ENCODE measurements around the gene PTBP2. TPM values are rescaled to one million over a fixed set of nuclear protein-coding genes. Genes with fewer than 3 reads are reported as not detected.

PTBP2 gene
- total and polyA plus RNA-seq, 10 of the 15 experiments (the other 5 are each of a cell fraction or from before 2014, with no cell fraction given): 5.8 to 17.5 (median 11.1) TPM

GRCh38 chr1:96674915-96675314, 46.7 kb upstream of the PTBP2 start (continued):
- TF ChIP-seq ZNF592 (IDR thresholded peaks at IDR 0.05): no peak

GRCh38 chr1:96682056-96682455, 39.5 kb upstream of the PTBP2 start:
- DNase-seq (ENCODE audit: low read depth, low spot score) (no peak), FAIRE-seq (no peak), ATAC-seq (no peak)
- Histone ChIP-seq H3K36me3 (ENCODE audit: control insufficient read depth in 2 of 2, insufficient read depth in 2 of 2, low read length in 1 of 2) (no peaks in the 10 kb centered on the region), H3K9me3 (replicated peaks; ENCODE audit: control insufficient read depth, insufficient read depth, low read length) (no peaks in the 10 kb centered on the region), H3K27me3 (replicated peaks in 1 of 2; ENCODE audit: control insufficient read depth in 2 of 2, insufficient read depth in 2 of 2, low read length in 1 of 2) (no peaks in the 10 kb centered on the region), H3K9ac (ENCODE audit: control insufficient read depth, insufficient read depth, low read length) (no peak overlapping the region), H4K20me1 (ENCODE audit: control insufficient read depth, insufficient read depth) (no peaks in the 10 kb centered on the region), H3K4me3 (no peak overlapping the region), H2AFZ (ENCODE audit: control insufficient read depth, low read depth, low read length) (no peak overlapping the region), H3K27ac (ENCODE audit: control insufficient read depth, insufficient read depth) (no peak overlapping the region), H3K4me2 (ENCODE audit: control insufficient read depth, insufficient read depth) (no peak overlapping the region), H3K79me2 (ENCODE audit: control insufficient read depth, insufficient read depth, low read length) (no peaks in the 10 kb centered on the region), H3K4me1 (ENCODE audit: control insufficient read depth, insufficient read depth, low read length) (no peaks in the 10 kb centered on the region)
- BruUV-seq (replicated peaks): no TSS peak
- intact Hi-C loops (cut with micrococcal nuclease; ENCODE audit: unreplicated experiment): no loop called here
- RAD21 ChIA-PET (ENCODE audit: unreplicated experiment): no interaction called here
- POLR2A ChIA-PET: no interaction called here
- SMC1A ChIA-PET (ENCODE audit: uncharacterized antibody, unreplicated experiment): interaction anchor here (0.9 to 1.1 kb wide), 2 partner anchors 11 to 435 kb away, joined by 3 read pairs; no protein-coding TSS in a partner anchor
- 4% methylated on average over 6 of the region's 6 CpGs for WGBS (ENCODE audit: insufficient coverage, insufficient replicate concordance, low lambda C conversion rate, missing lambda C conversion rate)
- CTCF ChIA-PET: no interaction called here
- in situ Hi-C loops (cut with MboI): no loop called here
- TF ChIP-seq CBX5 (IDR thresholded peaks at IDR 0.05; ENCODE audit: low read depth) (no peak), EED (IDR thresholded peaks at IDR 0.05; ENCODE audit: low read depth) (no peak), IRF5 (IDR thresholded peaks at IDR 0.05; ENCODE audit: borderline replicate concordance) (no peak), NFXL1 (IDR thresholded peaks at IDR 0.05; ENCODE audit: borderline replicate concordance) (no peak), ZNF592 (IDR thresholded peaks at IDR 0.05) (no peak), TCF7 (IDR thresholded peaks at IDR 0.05; ENCODE audit: borderline replicate concordance) (no peak), RELA (IDR thresholded peaks at IDR 0.05; ENCODE audit: borderline replicate concordance, partially characterized antibody) (no peak), SREBF2 (IDR thresholded peaks at IDR 0.05; ENCODE audit: low read length) (no peak), CHD4 (IDR thresholded peaks at IDR 0.05) (no peak), RUNX3 (IDR thresholded peaks at IDR 0.05; ENCODE audit: low read length) (no peak), NKRF (conservative IDR thresholded peaks at IDR 0.05) (no peak)
